GM23248 (cell line): ENCODE results near the gene NAA40. TPM values are rescaled to one million over a fixed set of nuclear protein-coding genes. Genes with fewer than 3 reads are reported as not detected.
A peak's percentile ranks its signal among the peaks of the same experiment; 100 is the strongest.

Experiments
- DNase-seq: peaks from one replicate; pipeline ENCODE4 v3.0.0-alpha.2; 2015
- H2AFZ ChIP-seq: fragments of 200-600 bp; sonication (generic); 2 replicates; pipeline ENCODE4 v1.6.1; 2016; ENCODE audit warnings: antibody characterized with exemption
- H3F3A ChIP-seq: fragments of 200-600 bp; sonication (generic); 2 replicates; pipeline ENCODE4 v1.6.1; 2016; ENCODE audit warnings: mild to moderate bottlenecking, antibody characterized with exemption, mixed run types; ENCODE audit not compliant: insufficient read depth
- H3K27ac ChIP-seq: fragments of 200-600 bp; sonication (generic); 2 replicates; pipeline ENCODE4 v1.5.1; 2016; ENCODE audit warnings: mild to moderate bottlenecking
- H3K27me3 ChIP-seq: fragments of 200-600 bp; sonication (generic); replicated peaks from 2 replicates; pipeline ENCODE4 v1.6.1; 2016; ENCODE audit warnings: mild to moderate bottlenecking; ENCODE audit not compliant: insufficient read depth
- H3K36me3 ChIP-seq: fragments of 200-600 bp; sonication (generic); 2 replicates; pipeline ENCODE4 v1.6.1; 2016; ENCODE audit warnings: low read depth, mild to moderate bottlenecking
- H3K4me1 ChIP-seq: fragments of 200-600 bp; sonication (generic); 2 replicates; pipeline ENCODE4 v1.6.1; 2016; ENCODE audit warnings: mild to moderate bottlenecking; ENCODE audit not compliant: insufficient read depth
- H3K4me2 ChIP-seq: fragments of 200-600 bp; sonication (generic); one replicate; pipeline ENCODE4 v1.6.1; 2016; ENCODE audit warnings: mild to moderate bottlenecking; ENCODE audit not compliant: unreplicated experiment
- H3K4me3 ChIP-seq: fragments of 200-600 bp; sonication (generic); 2 replicates; pipeline ENCODE4 v1.5.1; 2016; ENCODE audit warnings: mild to moderate bottlenecking
- H3K79me2 ChIP-seq: fragments of 200-600 bp; sonication (generic); 2 replicates; pipeline ENCODE4 v1.6.1; 2016; ENCODE audit warnings: mild to moderate bottlenecking; ENCODE audit not compliant: insufficient read depth
- H3K9ac ChIP-seq: fragments of 200-600 bp; sonication (generic); 2 replicates; pipeline ENCODE4 v1.6.1; 2016; ENCODE audit warnings: mild to moderate bottlenecking
- H3K9me2 ChIP-seq: fragments of 200-600 bp; sonication (generic); 2 replicates; pipeline ENCODE4 v1.6.1; 2016; ENCODE audit warnings: mixed run types, mild to moderate bottlenecking, moderate library complexity; ENCODE audit not compliant: insufficient read depth
- H3K9me3 ChIP-seq: fragments of 200-600 bp; sonication (generic); one replicate; pipeline ENCODE4 v1.6.1; 2017; ENCODE audit warnings: low read depth
- H4K20me1 ChIP-seq: fragments of 200-600 bp; sonication (generic); 2 replicates; pipeline ENCODE4 v1.6.0; 2016; ENCODE audit not compliant: insufficient read depth
- EZH2 ChIP-seq: fragments of 200-600 bp; sonication (generic); IDR thresholded peaks from 2 replicates; pipeline ENCODE4 v1.6.1; 2018; ENCODE audit warnings: antibody characterized with exemption, mild to moderate bottlenecking; ENCODE audit not compliant: insufficient read depth, poor library complexity, severe bottlenecking
- EZH2phosphoT487 ChIP-seq: fragments of 200-600 bp; sonication (generic); IDR thresholded peaks from 2 replicates; pipeline ENCODE4 v1.6.1; 2018; ENCODE audit warnings: antibody characterized with exemption, moderate library complexity, mild to moderate bottlenecking, low read depth; ENCODE audit not compliant: insufficient read depth
- WGBS, 2 experiments: methylation state at CpG; one replicate each; pipeline ENCODE4 v1.1.6; 2015 to 2017; ENCODE audit warnings: low lambda C conversion rate in 2 of 2, low coverage in 1 of 2; ENCODE audit errors: missing lambda C conversion rate in 2 of 2; 5-methylcytosine and 5-hydroxymethylcytosine counted together
- in situ Hi-C: fragments of 300-500 bp; cut with MboI; formaldehyde crosslinking; loops from 2 replicates; pipeline ENCODE4 v1.15.0; 2020
- polyA plus RNA-seq: library from polyadenylated mRNA; unstranded; fragments of >200 nt; fragmentation: Nextera tagmentation; extraction: Ambion mirVana; gene quantifications from 2 replicates; pipeline ENCODE4 v1.2.1, GENCODE V29; 2016
- total RNA-seq: library from RNA; depleted of rRNA; stranded (reverse); fragments of >200 nt; shearing (Covaris generic); gene quantifications from 2 replicates; pipeline ENCODE4 v1.2.3, GENCODE V29; 2014

Gene NAA40
- total and polyA plus RNA-seq, 2 experiments from 2014 or later = 11.7 to 12.0 TPM

DNA sequence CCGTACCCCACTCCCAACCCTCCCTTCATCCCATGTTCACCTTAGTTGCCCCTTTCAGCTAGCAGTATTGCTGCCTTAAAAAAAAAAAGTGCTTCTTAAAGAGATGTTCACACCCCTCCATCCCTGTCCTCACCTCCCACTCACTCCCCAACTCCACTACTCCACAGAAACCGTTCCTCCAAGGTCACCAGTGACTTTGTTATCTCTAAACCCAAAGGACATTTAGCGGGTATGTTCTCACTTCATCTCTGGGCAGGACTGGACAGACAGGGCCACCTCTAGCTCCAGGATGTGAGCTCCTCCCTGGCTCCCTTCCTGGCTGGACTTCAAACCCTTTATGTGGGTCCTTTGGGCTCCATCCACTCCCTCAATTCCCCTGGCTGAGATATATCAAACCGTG is 15.5 kb upstream of the NAA40 start:
- Histone ChIP-seq H3K4me2 (no peak overlapping the region), H3K9me3 (no peaks in the 10 kb centered on the region), H3K27ac (no peak overlapping the region), H2AFZ (no peak overlapping the region), H3K27me3 (no peaks in the 10 kb centered on the region), H3K4me3 (no peak overlapping the region), H3K79me2 (no peaks in the 10 kb centered on the region), H3K4me1 (peaks cover 9% of the 10 kb centered on the region; the same call in 1 of the 2 replicates), H4K20me1 (no peaks in the 10 kb centered on the region), H3F3A (0 out of 2 replicates have a peak, but pooled peaks cover 15% of the 10 kb centered on the region), H3K9me2 (no peaks in the 10 kb centered on the region), H3K36me3 (no peaks in the 10 kb centered on the region), H3K9ac (no peak overlapping the region)
- in situ Hi-C loops = no loop called here
- DNase-seq = no peak
- no peak for TF ChIP-seq EZH2phosphoT487
- no peak for TF ChIP-seq EZH2
- 35 to 38% methylated on average over 4 of the region's 4 CpGs for WGBS, 2 experiments

DNA sequence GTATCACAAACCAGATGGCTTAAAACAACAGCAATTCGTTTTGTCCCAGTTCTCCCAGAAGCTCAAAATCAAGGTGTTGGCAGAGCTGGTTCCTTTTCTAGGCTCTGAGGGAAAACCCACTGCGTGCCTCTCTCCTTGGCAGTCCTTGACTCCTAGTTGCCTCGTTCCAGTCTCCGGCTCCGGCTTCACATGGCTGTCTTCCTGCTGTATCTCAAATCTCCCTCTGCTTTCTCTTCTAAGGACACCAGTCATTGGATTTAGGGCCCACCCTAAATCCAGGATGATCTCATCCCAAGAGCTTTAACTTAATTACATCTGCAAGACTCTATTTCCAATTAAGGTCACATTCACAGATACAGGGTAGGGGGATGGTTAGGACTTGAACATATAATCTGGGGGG is 9.2 kb upstream of the NAA40 start:
- no peaks in the 10 kb centered on the region for H3K9me3 ChIP-seq
- H3K79me2 ChIP-seq = no peaks in the 10 kb centered on the region
- H3K27me3 ChIP-seq = no peaks in the 10 kb centered on the region
- WGBS, 2 experiments = 35 to 39% methylated on average over 5 of the region's 5 CpGs
- H3K27ac ChIP-seq = no peak overlapping the region
- H3K9me2 ChIP-seq = no peaks in the 10 kb centered on the region
- in situ Hi-C loops = no loop called here
- H4K20me1 ChIP-seq = no peaks in the 10 kb centered on the region
- no peak overlapping the region for H3K4me3 ChIP-seq
- no peaks in the 10 kb centered on the region for H3F3A ChIP-seq
- TF ChIP-seq EZH2phosphoT487 = no peak
- no peak for TF ChIP-seq EZH2
- no peaks in the 10 kb centered on the region for H3K36me3 ChIP-seq
- no peak overlapping the region for H3K9ac ChIP-seq
- H3K4me1 ChIP-seq = no peaks in the 10 kb centered on the region
- no peak overlapping the region for H3K4me2 ChIP-seq
- H2AFZ ChIP-seq = no peak overlapping the region
- DNase-seq = no peak

DNA sequence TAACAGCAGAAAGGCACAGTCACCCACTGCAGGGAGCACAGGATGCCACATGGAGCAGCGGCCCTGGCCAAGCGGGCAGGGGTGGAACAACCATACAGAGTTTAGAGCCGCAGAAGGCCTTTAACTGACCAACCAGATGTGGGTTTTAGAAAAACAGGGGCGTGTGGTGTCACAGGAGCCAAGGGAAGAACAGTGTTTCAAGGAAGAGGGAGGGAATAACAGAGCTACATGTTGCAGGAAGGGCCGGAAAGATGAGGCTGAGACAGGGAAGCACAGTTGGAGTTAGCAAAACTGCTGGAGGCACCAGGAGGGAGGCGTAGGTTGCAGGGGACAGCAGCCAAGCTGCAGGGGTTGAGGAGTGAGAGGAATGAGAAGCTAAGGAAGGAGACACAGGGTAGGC is 7.8 kb upstream of the NAA40 start:
- no peaks in the 10 kb centered on the region for H3K9me3 ChIP-seq
- no peak for DNase-seq
- no peaks in the 10 kb centered on the region for H3K27me3 ChIP-seq
- WGBS, 2 experiments = 50 to 51% methylated on average over 6 of the region's 6 CpGs
- H3K4me2 ChIP-seq = no peak overlapping the region
- H3F3A ChIP-seq = no peaks in the 10 kb centered on the region
- in situ Hi-C loops = no loop called here
- H3K4me1 ChIP-seq = no peaks in the 10 kb centered on the region
- peak overlapping the region; percentile 41; the same call in 1 of the 2 replicates for H2AFZ ChIP-seq
- H3K9ac ChIP-seq = no peak overlapping the region
- H3K79me2 ChIP-seq = no peaks in the 10 kb centered on the region
- no peak overlapping the region for H3K4me3 ChIP-seq
- H3K9me2 ChIP-seq = no peaks in the 10 kb centered on the region
- no peaks in the 10 kb centered on the region for H4K20me1 ChIP-seq
- TF ChIP-seq EZH2phosphoT487 (no peak), EZH2 (no peak)
- no peak overlapping the region for H3K27ac ChIP-seq
- no peaks in the 10 kb centered on the region for H3K36me3 ChIP-seq

DNA sequence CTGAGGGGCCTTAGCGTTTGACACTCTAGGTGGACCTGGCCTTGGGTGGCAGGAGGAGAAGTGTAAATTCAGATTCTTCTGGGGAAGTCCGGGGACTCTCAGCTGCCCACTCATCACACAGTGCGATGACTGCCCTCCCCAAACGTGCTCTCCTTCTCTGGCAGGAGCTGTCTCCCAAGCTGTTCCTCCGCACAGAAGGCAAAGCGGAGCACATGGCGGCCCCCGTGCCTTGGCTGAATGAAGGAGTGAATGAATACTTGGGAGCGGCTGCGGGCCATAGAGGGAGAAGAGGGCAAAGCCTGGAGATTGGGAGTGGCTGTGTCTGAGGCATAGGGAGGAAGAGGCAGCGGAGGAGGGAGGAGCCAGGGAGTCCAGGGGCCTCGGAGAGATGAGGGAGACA is 6.9 kb upstream of the NAA40 start:
- Histone ChIP-seq H3K9me2 (no peaks in the 10 kb centered on the region), H3K36me3 (no peaks in the 10 kb centered on the region), H3K4me2 (no peak overlapping the region), H3F3A (no peaks in the 10 kb centered on the region), H4K20me1 (no peaks in the 10 kb centered on the region), H3K4me3 (no peak overlapping the region), H3K27ac (no peak overlapping the region), H3K9ac (no peak overlapping the region), H3K9me3 (no peaks in the 10 kb centered on the region), H2AFZ (no peak overlapping the region), H3K27me3 (no peaks in the 10 kb centered on the region), H3K79me2 (no peaks in the 10 kb centered on the region), H3K4me1 (no peaks in the 10 kb centered on the region)
- WGBS, 2 experiments = 54 to 58% methylated on average over 12 of the region's 12 CpGs
- in situ Hi-C loops = no loop called here
- no peak for DNase-seq
- TF ChIP-seq EZH2 (no peak), EZH2phosphoT487 (no peak)

DNA sequence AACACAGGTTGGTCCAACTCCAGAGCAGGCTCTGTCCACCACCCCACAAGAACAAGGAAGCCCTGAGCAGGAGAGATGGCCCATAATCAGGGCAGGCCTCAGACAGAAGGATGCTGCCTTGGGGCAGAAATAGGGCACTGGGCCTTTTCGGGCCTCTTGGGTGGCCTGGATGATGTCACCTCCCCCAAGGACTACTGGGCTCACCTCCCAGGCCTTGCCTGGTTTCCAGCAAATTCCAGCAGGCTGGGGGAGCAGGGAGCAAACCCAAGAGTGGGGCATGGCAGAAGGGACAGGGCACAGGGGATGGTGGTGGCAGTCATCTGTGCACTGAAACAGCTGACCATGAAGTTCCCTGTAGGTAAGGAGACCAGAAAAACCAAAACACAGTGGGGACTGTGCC is 5.3 kb upstream of the NAA40 start:
- no peaks in the 10 kb centered on the region for H3K9me3 ChIP-seq
- TF ChIP-seq EZH2phosphoT487 = no peak
- TF ChIP-seq EZH2 = no peak
- no peak overlapping the region for H3K4me2 ChIP-seq
- no peak overlapping the region for H3K4me3 ChIP-seq
- no peaks in the 10 kb centered on the region for H3K9me2 ChIP-seq
- H3K79me2 ChIP-seq = no peaks in the 10 kb centered on the region
- no peaks in the 10 kb centered on the region for H3K27me3 ChIP-seq
- in situ Hi-C loops = no loop called here
- no peak overlapping the region for H3K9ac ChIP-seq
- no peaks in the 10 kb centered on the region for H3F3A ChIP-seq
- no peaks in the 10 kb centered on the region for H3K4me1 ChIP-seq
- no peaks in the 10 kb centered on the region for H4K20me1 ChIP-seq
- DNase-seq = peak; percentile 61
- no peak overlapping the region for H3K27ac ChIP-seq
- H2AFZ ChIP-seq = no peak overlapping the region
- no peaks in the 10 kb centered on the region for H3K36me3 ChIP-seq
- 14 to 22% methylated on average over 1 of the region's 1 CpG for WGBS, 2 experiments
